ENCODE measurements around the gene CCDC181.

Gene CCDC181

GRCh38 chr1:169395955-169396354, 31.3 kb downstream of the CCDC181 start:
- Histone ChIP-seq H3K9me3 (ENCODE audit: control insufficient read depth, insufficient read depth, low read depth, low read length) (no peaks in the 10 kb centered on the region; the same call in 1 of the 2 replicates), H3K4me1 (ENCODE audit: control insufficient read depth, insufficient read depth, low read length) (0 out of 2 replicates have a peak, but pooled peaks cover 3% of the 10 kb centered on the region), H3K4me3 (ENCODE audit: low read depth, low read length) (no peak overlapping the region), H3K27ac (ENCODE audit: low read depth, low read length) (no peak overlapping the region), H3K27me3 (ENCODE audit: control insufficient read depth, insufficient read depth, low read length) (no peaks in the 10 kb centered on the region), H3K9ac (ENCODE audit: low read length) (no peak overlapping the region), H3K36me3 (ENCODE audit: control insufficient read depth, insufficient read depth, low read length) (peaks cover 8% of the 10 kb centered on the region)

GRCh38 chr1:169392406-169392805, 34.9 kb downstream of the CCDC181 start:
- no peak overlapping the region for H3K9ac ChIP-seq (ENCODE audit: low read length)
- 0 out of 2 replicates have a peak, but pooled peaks cover 3% of the 10 kb centered on the region for H3K4me1 ChIP-seq (ENCODE audit: control insufficient read depth, insufficient read depth, low read length)
- peaks cover 24% of the 10 kb centered on the region for H3K36me3 ChIP-seq (ENCODE audit: control insufficient read depth, insufficient read depth, low read length)
- no peaks in the 10 kb centered on the region for H3K27me3 ChIP-seq (ENCODE audit: control insufficient read depth, insufficient read depth, low read length)
- H3K9me3 ChIP-seq (ENCODE audit: control insufficient read depth, insufficient read depth, low read depth, low read length): no peaks in the 10 kb centered on the region
- H3K4me3 ChIP-seq (ENCODE audit: low read depth, low read length): no peak overlapping the region
- H3K27ac ChIP-seq (ENCODE audit: low read depth, low read length): no peak overlapping the region

GRCh38 chr1:169390303-169390702, 37.0 kb downstream of the CCDC181 start:
- no peak overlapping the region for H3K27ac ChIP-seq (ENCODE audit: low read depth, low read length)
- no peaks in the 10 kb centered on the region for H3K9me3 ChIP-seq (ENCODE audit: control insufficient read depth, insufficient read depth, low read depth, low read length)
- H3K27me3 ChIP-seq (ENCODE audit: control insufficient read depth, insufficient read depth, low read length): no peaks in the 10 kb centered on the region
- no peak overlapping the region for H3K4me3 ChIP-seq (ENCODE audit: low read depth, low read length)
- no peak overlapping the region for H3K9ac ChIP-seq (ENCODE audit: low read length)
- H3K4me1 ChIP-seq (ENCODE audit: control insufficient read depth, insufficient read depth, low read length): 0 out of 2 replicates have a peak, but pooled peaks cover 3% of the 10 kb centered on the region
- peaks cover 35% of the 10 kb centered on the region for H3K36me3 ChIP-seq (ENCODE audit: control insufficient read depth, insufficient read depth, low read length)

GRCh38 chr1:169387399-169387798, 39.9 kb downstream of the CCDC181 start:
- Histone ChIP-seq H3K4me1 (ENCODE audit: control insufficient read depth, insufficient read depth, low read length) (0 out of 2 replicates have a peak, but pooled peaks cover 2% of the 10 kb centered on the region), H3K36me3 (ENCODE audit: control insufficient read depth, insufficient read depth, low read length) (peaks cover 45% of the 10 kb centered on the region), H3K4me3 (ENCODE audit: low read depth, low read length) (no peak overlapping the region)

GRCh38 chr1:169383449-169383848, 43.8 kb downstream of the CCDC181 start:
- Histone ChIP-seq H3K9me3 (ENCODE audit: control insufficient read depth, insufficient read depth, low read depth, low read length) (no peaks in the 10 kb centered on the region), H3K9ac (ENCODE audit: low read length) (no peak overlapping the region), H3K4me3 (ENCODE audit: low read depth, low read length) (no peak overlapping the region), H3K27ac (ENCODE audit: low read depth, low read length) (no peak overlapping the region), H3K27me3 (ENCODE audit: control insufficient read depth, insufficient read depth, low read length) (no peaks in the 10 kb centered on the region), H3K36me3 (ENCODE audit: control insufficient read depth, insufficient read depth, low read length) (peaks cover 50% of the 10 kb centered on the region), H3K4me1 (ENCODE audit: control insufficient read depth, insufficient read depth, low read length) (no peaks in the 10 kb centered on the region)

More at GRCh38 chr1:169387399-169387798, 39.9 kb downstream of the CCDC181 start:
- Histone ChIP-seq H3K9me3 (ENCODE audit: control insufficient read depth, insufficient read depth, low read depth, low read length) (no peaks in the 10 kb centered on the region), H3K27ac (ENCODE audit: low read depth, low read length) (no peak overlapping the region), H3K9ac (ENCODE audit: low read length) (no peak overlapping the region), H3K27me3 (ENCODE audit: control insufficient read depth, insufficient read depth, low read length) (no peaks in the 10 kb centered on the region)

GRCh38 chr1:169381162-169381561, 46.1 kb downstream of the CCDC181 start:
- Histone ChIP-seq H3K27me3 (ENCODE audit: control insufficient read depth, insufficient read depth, low read length) (no peaks in the 10 kb centered on the region), H3K36me3 (ENCODE audit: control insufficient read depth, insufficient read depth, low read length) (peaks cover 53% of the 10 kb centered on the region), H3K4me3 (ENCODE audit: low read depth, low read length) (no peak overlapping the region), H3K9me3 (ENCODE audit: control insufficient read depth, insufficient read depth, low read depth, low read length) (no peaks in the 10 kb centered on the region), H3K4me1 (ENCODE audit: control insufficient read depth, insufficient read depth, low read length) (no peaks in the 10 kb centered on the region), H3K9ac (ENCODE audit: low read length) (no peak overlapping the region), H3K27ac (ENCODE audit: low read depth, low read length) (no peak overlapping the region)

GRCh38 chr1:169371404-169371803, 55.9 kb downstream of the CCDC181 start:
- Histone ChIP-seq H3K4me3 (ENCODE audit: low read depth, low read length) (no peak overlapping the region), H3K9ac (ENCODE audit: low read length) (no peak overlapping the region), H3K36me3 (ENCODE audit: control insufficient read depth, insufficient read depth, low read length) (peaks cover 19% of the 10 kb centered on the region; the same call in 1 of the 2 replicates), H3K27me3 (ENCODE audit: control insufficient read depth, insufficient read depth, low read length) (no peaks in the 10 kb centered on the region), H3K27ac (ENCODE audit: low read depth, low read length) (no peak overlapping the region), H3K9me3 (ENCODE audit: control insufficient read depth, insufficient read depth, low read depth, low read length) (no peaks in the 10 kb centered on the region), H3K4me1 (ENCODE audit: control insufficient read depth, insufficient read depth, low read length) (peaks cover 3% of the 10 kb centered on the region; the same call in 1 of the 2 replicates)

- H3K27ac ChIP-seq (ENCODE audit: low read depth, low read length): peak overlapping the region; percentile 86; the same call in 1 of the 2 replicates
Measured at GRCh38 chr1:169368406-169368769, 58.9 kb downstream of the CCDC181 start.

GRCh38 chr1:169367686-169368405, 59.4 kb downstream of the CCDC181 start, which contains the start of the genes BLZF1 and NME7:
Gene BLZF1, plus strand, starts transcription at chr1:169368195. Its CDS starts 1,328 bp downstream, at chr1:169369523.
Gene NME7, minus strand, starts transcription at chr1:169367797. Its CDS starts 87 bp downstream, at chr1:169367710.
- Histone ChIP-seq H3K9me3 (ENCODE audit: control insufficient read depth, insufficient read depth, low read depth, low read length) (peaks cover 7% of the 10 kb centered on the region; the same call in 1 of the 2 replicates), H3K4me3 (ENCODE audit: low read depth, low read length) (peak within 1 kb of the TSS; percentile 84), H3K36me3 (ENCODE audit: control insufficient read depth, insufficient read depth, low read length) (peaks cover 17% of the 10 kb centered on the region; the same call in 1 of the 2 replicates), H3K4me1 (ENCODE audit: control insufficient read depth, insufficient read depth, low read length) (peaks cover 3% of the 10 kb centered on the region; the same call in 1 of the 2 replicates), H3K27me3 (ENCODE audit: control insufficient read depth, insufficient read depth, low read length) (no peaks in the 10 kb centered on the region), H3K9ac (ENCODE audit: low read length) (peak within 1 kb of the TSS; percentile 88), H3K27ac (ENCODE audit: low read depth, low read length) (peak within 1 kb of the TSS; percentile 86; the same call in 1 of the 2 replicates)

More at GRCh38 chr1:169368406-169368769, 58.9 kb downstream of the CCDC181 start:
- Histone ChIP-seq H3K27me3 (ENCODE audit: control insufficient read depth, insufficient read depth, low read length) (no peaks in the 10 kb centered on the region), H3K36me3 (ENCODE audit: control insufficient read depth, insufficient read depth, low read length) (peaks cover 17% of the 10 kb centered on the region; the same call in 1 of the 2 replicates), H3K9me3 (ENCODE audit: control insufficient read depth, insufficient read depth, low read depth, low read length) (peaks cover 7% of the 10 kb centered on the region; the same call in 1 of the 2 replicates), H3K4me3 (ENCODE audit: low read depth, low read length) (peak overlapping the region; percentile 84), H3K4me1 (ENCODE audit: control insufficient read depth, insufficient read depth, low read length) (peaks cover 3% of the 10 kb centered on the region; the same call in 1 of the 2 replicates), H3K9ac (ENCODE audit: low read length) (peak overlapping the region; percentile 88)

GRCh38 chr1:169367096-169367685, 60.1 kb downstream of the CCDC181 start:
- Histone ChIP-seq H3K36me3 (ENCODE audit: control insufficient read depth, insufficient read depth, low read length) (peaks cover 14% of the 10 kb centered on the region; the same call in 1 of the 2 replicates), H3K4me1 (ENCODE audit: control insufficient read depth, insufficient read depth, low read length) (peaks cover 3% of the 10 kb centered on the region; the same call in 1 of the 2 replicates), H3K4me3 (ENCODE audit: low read depth, low read length) (peak overlapping the region; percentile 84), H3K27ac (ENCODE audit: low read depth, low read length) (no peak overlapping the region), H3K27me3 (ENCODE audit: control insufficient read depth, insufficient read depth, low read length) (no peaks in the 10 kb centered on the region), H3K9me3 (ENCODE audit: control insufficient read depth, insufficient read depth, low read depth, low read length) (peaks cover 7% of the 10 kb centered on the region; the same call in 1 of the 2 replicates), H3K9ac (ENCODE audit: low read length) (peak overlapping the region; percentile 88)

Measured in HUES6 (cell line).